OCI-LY1 (cell line): ENCODE measurements around the gene PDLIM5.

Experiments used
- H2AFZ ChIP-seq: fragments of 200-600 bp; sonication (generic), shearing (Covaris generic); 2 replicates; pipeline ENCODE4 v1.6.0; 2014; ENCODE audit warnings: antibody characterized with exemption, mild to moderate bottlenecking, low read length
- H3F3A ChIP-seq: fragments of 200-600 bp; sonication (generic), shearing (Covaris generic); 2 replicates; pipeline ENCODE4 v1.6.0; 2014; ENCODE audit warnings: mild to moderate bottlenecking, antibody characterized with exemption, low read length, moderate library complexity; ENCODE audit not compliant: insufficient read depth
- H3K27ac ChIP-seq: fragments of 200-600 bp; sonication (generic); 2 replicates; pipeline ENCODE4 v1.5.1; 2014; ENCODE audit warnings: low read length, mixed run types, mild to moderate bottlenecking, low read depth; ENCODE audit not compliant: poor library complexity, severe bottlenecking
- H3K27me3 ChIP-seq: fragments of 200-600 bp; sonication (generic); 2 replicates; pipeline ENCODE4 v1.6.0; 2014; ENCODE audit warnings: antibody characterized with exemption, mild to moderate bottlenecking, low read length, moderate library complexity; ENCODE audit not compliant: insufficient read depth
- H3K36me3 ChIP-seq: fragments of 200-600 bp; sonication (generic); 2 replicates; pipeline ENCODE4 v1.6.1; 2014; ENCODE audit warnings: mild to moderate bottlenecking, antibody characterized with exemption, low read length, moderate library complexity, mixed read lengths; ENCODE audit not compliant: insufficient read depth
- H3K4me1 ChIP-seq: fragments of 200-600 bp; sonication (generic); 2 replicates; pipeline ENCODE4 v1.5.1; 2014; ENCODE audit warnings: mild to moderate bottlenecking, low read length, moderate library complexity; ENCODE audit not compliant: insufficient read depth, severe bottlenecking
- H3K4me2 ChIP-seq: fragments of 200-600 bp; sonication (generic), shearing (Covaris generic); 2 replicates; pipeline ENCODE4 v1.6.1; 2014; ENCODE audit warnings: low read length
- H3K4me3 ChIP-seq: fragments of 200-600 bp; sonication (generic); 2 replicates; pipeline ENCODE4 v1.5.1; 2014; ENCODE audit warnings: low read length, low read depth, mild to moderate bottlenecking, mixed read lengths; ENCODE audit not compliant: poor library complexity, severe bottlenecking
- H3K79me2 ChIP-seq: fragments of 200-600 bp; shearing (Covaris generic); 2 replicates; pipeline ENCODE4 v1.6.1; 2016; ENCODE audit warnings: mixed run types, low read length, mixed read lengths; ENCODE audit not compliant: insufficient read depth
- H3K9ac ChIP-seq: fragments of 200-600 bp; sonication (generic), shearing (Covaris generic); 2 replicates; pipeline ENCODE4 v1.6.1; 2014; ENCODE audit warnings: mild to moderate bottlenecking, low read length, mixed read lengths
- H3K9me2 ChIP-seq: fragments of 200-600 bp; sonication (generic), shearing (Covaris generic); 2 replicates; pipeline ENCODE4 v1.6.1; 2014; ENCODE audit warnings: low read depth, mild to moderate bottlenecking, low read length, mixed read lengths
- H3K9me3 ChIP-seq: fragments of 200-600 bp; shearing (Covaris generic); 2 replicates; pipeline ENCODE4 v1.6.1; 2014; ENCODE audit warnings: low read length, mixed read lengths
- H4K20me1 ChIP-seq: fragments of 200-600 bp; sonication (generic), shearing (Covaris generic); 2 replicates; pipeline ENCODE4 v1.6.0; 2016; ENCODE audit warnings: mild to moderate bottlenecking, low read length; ENCODE audit not compliant: insufficient read depth
- CTCF ChIP-seq: fragments of 200-600 bp; sonication (generic), shearing (Covaris generic); IDR thresholded peaks from 2 replicates; pipeline ENCODE4 v1.5.1; 2017; ENCODE audit warnings: mild to moderate bottlenecking, antibody characterized with exemption, low read length, moderate library complexity, mixed read lengths
- EZH2 ChIP-seq: fragments of 200-600 bp; sonication (generic), shearing (Covaris generic); IDR thresholded peaks from 2 replicates; pipeline ENCODE4 v1.8.0; 2017; ENCODE audit warnings: borderline replicate concordance, mixed run types, mild to moderate bottlenecking, antibody characterized with exemption, low read length, moderate library complexity, mixed read lengths

PDLIM5 gene

DNA sequence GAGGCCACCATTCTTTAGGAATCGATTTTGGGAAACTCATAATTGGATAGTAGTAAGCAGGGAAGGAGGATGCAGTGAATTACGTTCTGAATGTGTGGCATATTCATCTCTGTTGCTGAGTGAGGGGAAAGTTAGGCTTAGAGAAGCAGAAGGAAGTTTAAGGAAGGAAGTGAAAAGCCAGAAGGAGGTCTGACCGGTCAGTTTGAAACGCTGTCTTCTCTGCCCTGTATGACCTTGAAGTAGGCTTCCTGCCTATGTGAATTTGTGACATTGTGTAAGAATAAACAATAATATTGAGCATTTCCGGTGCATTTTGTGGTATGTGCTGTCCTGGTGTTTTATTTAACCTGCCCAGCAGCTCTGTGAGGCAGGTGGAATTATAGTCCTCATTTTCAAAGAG, 67.3 kb downstream of the PDLIM5 start:
- Histone ChIP-seq H3K9ac (no peak overlapping the region), H3K4me2 (peak overlapping the region; percentile 2; the same call in 1 of the 2 replicates), H3K4me3 (no peak overlapping the region), H4K20me1 (no peaks in the 10 kb centered on the region), H3K9me2 (no peaks in the 10 kb centered on the region), H3K27ac (peak overlapping the region; percentile 22), H2AFZ (no peak overlapping the region), H3K79me2 (0 out of 2 replicates have a peak, but pooled peaks cover 2% of the 10 kb centered on the region), H3K9me3 (no peaks in the 10 kb centered on the region), H3K36me3 (no peaks in the 10 kb centered on the region), H3K27me3 (no peaks in the 10 kb centered on the region), H3K4me1 (peaks cover 23% of the 10 kb centered on the region), H3F3A (no peaks in the 10 kb centered on the region)
- TF ChIP-seq CTCF (no peak), EZH2 (no peak)

GRCh38 chr4:94519925-94520789, 68.4 kb downstream of the PDLIM5 start:
- H3K4me3 ChIP-seq = no peak overlapping the region
- no peaks in the 10 kb centered on the region for H3K9me3 ChIP-seq
- 0 out of 2 replicates have a peak, but pooled peaks cover 2% of the 10 kb centered on the region for H3K79me2 ChIP-seq
- no peaks in the 10 kb centered on the region for H3K9me2 ChIP-seq
- no peaks in the 10 kb centered on the region for H4K20me1 ChIP-seq
- H3F3A ChIP-seq = no peaks in the 10 kb centered on the region
- no peak overlapping the region for H2AFZ ChIP-seq
- no peak for TF ChIP-seq EZH2
- no peak for TF ChIP-seq CTCF
- no peaks in the 10 kb centered on the region for H3K27me3 ChIP-seq
- no peak overlapping the region for H3K9ac ChIP-seq
- H3K27ac ChIP-seq = peak overlapping the region; percentile 34
- peaks cover 23% of the 10 kb centered on the region for H3K4me1 ChIP-seq
- H3K36me3 ChIP-seq = no peaks in the 10 kb centered on the region
- H3K4me2 ChIP-seq = peak overlapping the region; percentile 25; the same call in 1 of the 2 replicates

DNA sequence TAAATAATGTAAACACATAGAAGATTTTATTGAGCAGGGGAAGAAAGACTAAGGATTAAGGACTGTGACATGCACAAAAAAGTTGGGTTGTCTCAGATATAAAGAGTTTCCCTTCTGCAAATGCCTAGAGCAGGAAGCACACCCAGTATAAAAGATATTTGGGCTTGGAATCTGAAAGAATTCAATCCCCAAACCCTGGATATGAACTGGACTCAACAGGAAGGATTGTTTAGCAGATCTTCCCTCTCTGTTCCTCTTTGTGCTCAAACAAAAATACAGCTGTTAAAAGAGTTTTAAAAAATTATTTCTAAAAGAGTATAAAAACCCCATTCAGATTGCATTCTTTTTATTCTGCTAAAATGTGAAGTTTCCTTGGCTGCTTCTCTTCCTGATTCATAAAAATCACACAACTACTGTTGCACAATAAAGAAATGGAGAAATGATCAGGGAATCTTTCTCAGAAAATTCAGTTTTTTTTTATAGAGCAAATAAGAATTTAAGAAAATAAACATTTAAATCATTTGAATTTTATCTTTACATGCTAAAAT, 71.4 kb downstream of the PDLIM5 start:
- Histone ChIP-seq H3K9me3 (no peaks in the 10 kb centered on the region), H4K20me1 (no peaks in the 10 kb centered on the region), H3K79me2 (no peaks in the 10 kb centered on the region), H3K9ac (no peak overlapping the region), H3K36me3 (no peaks in the 10 kb centered on the region), H2AFZ (no peak overlapping the region), H3K27me3 (no peaks in the 10 kb centered on the region), H3K4me1 (peaks cover 23% of the 10 kb centered on the region), H3K4me3 (no peak overlapping the region), H3F3A (no peaks in the 10 kb centered on the region), H3K27ac (no peak overlapping the region), H3K4me2 (no peak overlapping the region), H3K9me2 (no peaks in the 10 kb centered on the region)
- no peak for TF ChIP-seq CTCF
- no peak for TF ChIP-seq EZH2
